MM.1S (cell line): Measurements from ENCODE around the gene RRAD.

Source experiments
- DNase-seq: peaks from one replicate; pipeline ENCODE4 v3.0.0-alpha.2; 2015
- H2AFZ ChIP-seq: fragments of 300-600 bp; sonication (generic); 2 replicates; pipeline ENCODE4 v1.6.0; 2016; ENCODE audit warnings: antibody characterized with exemption, low read length
- H3F3A ChIP-seq: fragments of 300-600 bp; sonication (generic); 2 replicates; pipeline ENCODE4 v1.6.1; 2016; ENCODE audit warnings: mild to moderate bottlenecking, antibody characterized with exemption, low read length, moderate library complexity, mixed read lengths; ENCODE audit not compliant: insufficient read depth
- H3K27ac ChIP-seq: fragments of 300-600 bp; sonication (generic); 2 replicates; pipeline ENCODE4 v1.5.1; 2016; ENCODE audit warnings: mild to moderate bottlenecking, low read length
- H3K27me3 ChIP-seq: fragments of 300-600 bp; sonication (generic); replicated peaks from 2 replicates; pipeline ENCODE4 v1.6.0; 2016; ENCODE audit warnings: low read length; ENCODE audit not compliant: insufficient read depth
- H3K36me3 ChIP-seq: fragments of 300-600 bp; sonication (generic); replicated peaks from 2 replicates; pipeline ENCODE4 v1.6.1; 2016; ENCODE audit warnings: mild to moderate bottlenecking, low read length, mixed read lengths; ENCODE audit not compliant: insufficient read depth
- H3K4me1 ChIP-seq: fragments of 300-600 bp; sonication (generic); 2 replicates; pipeline ENCODE4 v1.6.1; 2016; ENCODE audit warnings: low read length, mixed read lengths
- H3K4me2 ChIP-seq: fragments of 300-600 bp; sonication (generic); 2 replicates; pipeline ENCODE4 v1.6.0; 2016; ENCODE audit warnings: low read depth, low read length
- H3K4me3 ChIP-seq: fragments of 300-600 bp; sonication (generic); 2 replicates; pipeline ENCODE4 v1.5.1; 2016; ENCODE audit warnings: low read length, mixed read lengths
- H3K79me2 ChIP-seq: fragments of 300-600 bp; sonication (generic); 2 replicates; pipeline ENCODE4 v1.6.1; 2016; ENCODE audit warnings: mixed run types, low read length, mixed read lengths
- H3K9ac ChIP-seq: fragments of 300-600 bp; sonication (generic); 2 replicates; pipeline ENCODE4 v1.6.1; 2016; ENCODE audit warnings: low read length, mixed read lengths
- H3K9me2 ChIP-seq: fragments of 300-600 bp; sonication (generic); replicated peaks from 2 replicates; pipeline ENCODE4 v1.6.1; 2016; ENCODE audit warnings: mild to moderate bottlenecking, low read length, mixed read lengths; ENCODE audit not compliant: insufficient read depth
- H3K9me3 ChIP-seq: fragments of 300-600 bp; sonication (generic); replicated peaks from 2 replicates; pipeline ENCODE4 v1.6.1; 2016; ENCODE audit warnings: mild to moderate bottlenecking, low read length, mixed read lengths; ENCODE audit not compliant: insufficient read depth
- H4K20me1 ChIP-seq: fragments of 300-600 bp; sonication (generic); 2 replicates; pipeline ENCODE4 v1.6.1; 2016; ENCODE audit warnings: mild to moderate bottlenecking, low read length, moderate library complexity, mixed read lengths; ENCODE audit not compliant: insufficient read depth
- EZH2 ChIP-seq: fragments of 300-600 bp; sonication (generic); optimal IDR thresholded peaks from 2 replicates; pipeline ENCODE3; 2017; ENCODE audit warnings: low read depth, mild to moderate bottlenecking, antibody characterized with exemption, low read length, mixed read lengths
- EZH2phosphoT487 ChIP-seq: fragments of 300-600 bp; sonication (generic); IDR thresholded peaks from 2 replicates; pipeline ENCODE4 v1.6.1; 2018; ENCODE audit warnings: antibody characterized with exemption, low read length
- TF ChIP-seq, protein P1 (sequence below): fragments of 300-600 bp; sonication (generic); IDR thresholded peaks from 2 replicates; pipeline ENCODE4 v1.5.1; 2016; ENCODE audit warnings: antibody characterized with exemption, low read length, mixed read lengths

The RRAD gene

GRCh38 chr16:66944054-66944441, 18.7 kb upstream of the RRAD start:
- Histone ChIP-seq H2AFZ (no peak overlapping the region), H3K4me1 (no peaks in the 10 kb centered on the region), H3K27ac (no peak overlapping the region), H3K9me3 (no peaks in the 10 kb centered on the region), H3K27me3 (no peaks in the 10 kb centered on the region; the same call in 1 of the 2 replicates), H3K4me2 (no peak overlapping the region), H4K20me1 (no peaks in the 10 kb centered on the region), H3K79me2 (no peaks in the 10 kb centered on the region), H3F3A (no peaks in the 10 kb centered on the region), H3K36me3 (no peaks in the 10 kb centered on the region), H3K9ac (no peak overlapping the region), H3K9me2 (no peaks in the 10 kb centered on the region), H3K4me3 (no peak overlapping the region)
- no peak for DNase-seq
- no peak for TF ChIP-seq EZH2

GRCh38 chr16:66943426-66944053, 18.2 kb upstream of the RRAD start:
- Histone ChIP-seq H3K9me3 (no peaks in the 10 kb centered on the region), H2AFZ (no peak overlapping the region), H3K9me2 (no peaks in the 10 kb centered on the region), H3F3A (no peaks in the 10 kb centered on the region), H3K27me3 (no peaks in the 10 kb centered on the region; the same call in 1 of the 2 replicates), H3K9ac (no peak overlapping the region), H3K36me3 (no peaks in the 10 kb centered on the region), H4K20me1 (no peaks in the 10 kb centered on the region), H3K79me2 (no peaks in the 10 kb centered on the region), H3K4me1 (no peaks in the 10 kb centered on the region), H3K4me3 (no peak overlapping the region), H3K27ac (no peak overlapping the region), H3K4me2 (no peak overlapping the region)
- DNase-seq = no peak
- TF ChIP-seq, protein P1, sequence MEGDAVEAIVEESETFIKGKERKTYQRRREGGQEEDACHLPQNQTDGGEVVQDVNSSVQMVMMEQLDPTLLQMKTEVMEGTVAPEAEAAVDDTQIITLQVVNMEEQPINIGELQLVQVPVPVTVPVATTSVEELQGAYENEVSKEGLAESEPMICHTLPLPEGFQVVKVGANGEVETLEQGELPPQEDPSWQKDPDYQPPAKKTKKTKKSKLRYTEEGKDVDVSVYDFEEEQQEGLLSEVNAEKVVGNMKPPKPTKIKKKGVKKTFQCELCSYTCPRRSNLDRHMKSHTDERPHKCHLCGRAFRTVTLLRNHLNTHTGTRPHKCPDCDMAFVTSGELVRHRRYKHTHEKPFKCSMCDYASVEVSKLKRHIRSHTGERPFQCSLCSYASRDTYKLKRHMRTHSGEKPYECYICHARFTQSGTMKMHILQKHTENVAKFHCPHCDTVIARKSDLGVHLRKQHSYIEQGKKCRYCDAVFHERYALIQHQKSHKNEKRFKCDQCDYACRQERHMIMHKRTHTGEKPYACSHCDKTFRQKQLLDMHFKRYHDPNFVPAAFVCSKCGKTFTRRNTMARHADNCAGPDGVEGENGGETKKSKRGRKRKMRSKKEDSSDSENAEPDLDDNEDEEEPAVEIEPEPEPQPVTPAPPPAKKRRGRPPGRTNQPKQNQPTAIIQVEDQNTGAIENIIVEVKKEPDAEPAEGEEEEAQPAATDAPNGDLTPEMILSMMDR = no peak
- TF ChIP-seq EZH2phosphoT487 (no peak), EZH2 (no peak)

- TF ChIP-seq EZH2 (no peak), EZH2phosphoT487 (no peak)
- Histone ChIP-seq H3K36me3 (no peaks in the 10 kb centered on the region), H3K4me2 (no peak overlapping the region)
Measured at GRCh38 chr16:66942981-66943380, 17.6 kb upstream of the RRAD start.

DNA sequence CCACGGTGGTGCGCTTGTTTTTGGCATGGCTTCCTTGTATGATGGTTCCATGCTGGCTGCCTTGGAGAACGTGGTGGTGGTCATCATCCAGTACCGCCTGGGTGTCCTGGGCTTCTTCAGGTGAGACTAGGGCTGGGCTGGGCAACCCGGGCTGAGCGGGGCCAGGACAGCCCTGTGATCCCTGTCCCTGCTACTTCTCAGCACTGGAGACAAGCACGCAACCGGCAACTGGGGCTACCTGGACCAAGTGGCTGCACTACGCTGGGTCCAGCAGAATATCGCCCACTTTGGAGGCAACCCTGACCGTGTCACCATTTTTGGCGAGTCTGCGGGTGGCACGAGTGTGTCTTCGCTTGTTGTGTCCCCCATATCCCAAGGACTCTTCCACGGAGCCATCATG, 14.9 kb upstream of the RRAD start:
- no peak overlapping the region for H3K4me3 ChIP-seq
- TF ChIP-seq EZH2phosphoT487 = no peak
- TF ChIP-seq, protein P1 = no peak
- TF ChIP-seq EZH2 = no peak
- H3K9me2 ChIP-seq = no peaks in the 10 kb centered on the region
- peaks cover 13% of the 10 kb centered on the region for H3K79me2 ChIP-seq
- no peak overlapping the region for H3K27ac ChIP-seq
- no peak for DNase-seq
- no peaks in the 10 kb centered on the region for H4K20me1 ChIP-seq
- H3K27me3 ChIP-seq = no peaks in the 10 kb centered on the region
- H2AFZ ChIP-seq = no peak overlapping the region
- no peaks in the 10 kb centered on the region for H3K4me1 ChIP-seq
- H3K36me3 ChIP-seq = no peaks in the 10 kb centered on the region
- H3F3A ChIP-seq = no peaks in the 10 kb centered on the region
- H3K9me3 ChIP-seq = no peaks in the 10 kb centered on the region
- no peak overlapping the region for H3K4me2 ChIP-seq
- H3K9ac ChIP-seq = no peak overlapping the region

More at GRCh38 chr16:66942981-66943380, 17.6 kb upstream of the RRAD start:
- H3K9me2 ChIP-seq = no peaks in the 10 kb centered on the region
- H3K27ac ChIP-seq = no peak overlapping the region
- no peaks in the 10 kb centered on the region for H3K79me2 ChIP-seq
- no peaks in the 10 kb centered on the region for H4K20me1 ChIP-seq
- H3K4me3 ChIP-seq = no peak overlapping the region
- DNase-seq = no peak
- H3K27me3 ChIP-seq = no peaks in the 10 kb centered on the region
- no peaks in the 10 kb centered on the region for H3F3A ChIP-seq
- H3K4me1 ChIP-seq = no peaks in the 10 kb centered on the region
- H3K9ac ChIP-seq = no peak overlapping the region
- H2AFZ ChIP-seq = no peak overlapping the region
- H3K9me3 ChIP-seq = no peaks in the 10 kb centered on the region
